ENCODE measurements around the gene PEAK1.
A peak's percentile ranks its signal among the peaks of the same experiment; 100 is the strongest.

Gene PEAK1

DNA sequence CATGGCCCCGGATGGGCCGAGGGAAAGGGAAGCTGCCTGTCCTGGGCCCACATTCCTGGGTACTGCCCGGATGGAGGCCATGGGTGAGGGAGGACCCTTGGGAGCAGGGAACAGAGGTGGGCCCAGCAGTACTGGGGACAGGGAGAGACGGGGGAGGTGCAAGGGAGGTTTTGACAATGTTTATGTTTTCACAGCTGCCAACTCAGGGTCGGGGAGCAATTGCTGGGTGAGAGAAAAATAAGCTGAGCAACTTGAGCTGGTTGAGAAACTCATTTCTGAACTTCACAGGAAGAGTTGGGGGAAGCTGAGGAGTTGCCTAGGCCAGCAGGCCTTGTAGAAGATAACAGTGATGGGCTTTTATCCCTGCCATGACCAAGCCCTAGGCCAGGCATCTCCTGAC lies 337.9 kb downstream of the PEAK1 start:
- H3K27me3 ChIP-seq (ENCODE audit: control insufficient read depth in 3 of 3, insufficient read depth in 3 of 3, low read depth in 1 of 3, low read length in 3 of 3): peaks cover 0 to 8% (median 0%) of the 10 kb centered on the region in 3 experiments

DNA sequence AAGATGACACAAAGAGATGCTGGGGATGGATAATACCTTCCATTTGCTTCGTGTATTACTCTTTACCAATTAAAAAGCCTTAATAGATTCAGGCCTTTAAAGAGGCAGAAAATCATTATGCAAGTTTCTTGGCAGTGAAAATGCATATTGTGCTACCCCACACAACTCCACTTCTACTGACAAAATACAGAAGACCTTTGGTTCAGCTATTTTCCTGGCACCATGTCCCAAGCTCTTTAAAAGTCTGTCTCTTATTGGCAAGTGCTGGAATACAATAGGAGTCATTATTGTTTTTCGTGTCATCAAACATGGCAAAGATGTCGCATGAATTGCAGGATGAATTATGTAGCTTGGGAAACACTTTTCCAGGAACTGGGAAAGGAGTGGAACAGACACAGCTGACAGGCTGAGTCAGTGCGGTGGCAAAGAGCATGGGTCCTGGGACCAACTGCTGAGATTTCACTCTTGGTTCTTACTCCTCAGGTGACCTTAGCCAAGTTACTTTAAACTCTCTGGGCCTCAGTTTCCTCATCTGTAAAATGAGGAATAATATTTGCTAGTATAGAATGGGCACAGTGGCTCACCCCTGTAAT lies 343.5 kb downstream of the PEAK1 start:
- H4K91ac ChIP-seq (ENCODE audit: low read depth, low read length, poor library complexity): no peak overlapping the region
- DNase-seq (ENCODE audit: low spot score): no peak
- no CpG with 5 or more reads among the region's 4 CpGs for WGBS, 2 donors (ENCODE audit: extremely low coverage in 2 of 2, insufficient read length in 2 of 2, insufficient replicate concordance in 1 of 2)

More for the DNA sequence above, 337.9 kb downstream of the PEAK1 start:
- H3K4me3 ChIP-seq (ENCODE audit: low read length in 2 of 2): no peak overlapping the region
- H3K27ac ChIP-seq (replicated peaks; ENCODE audit: low read length): no peak overlapping the region
- no peak overlapping the region for H2BK120ac ChIP-seq (ENCODE audit: low read depth, low read length)
- peak overlapping the region; percentile 1 for H2BK12ac ChIP-seq (ENCODE audit: low read length)
- H3K4ac ChIP-seq (ENCODE audit: low read length): no peak overlapping the region
- peaks cover 0 to 3% of the 10 kb centered on the region in 2 donors for H3K4me1 ChIP-seq (ENCODE audit: control insufficient read depth in 2 of 2, insufficient read depth in 1 of 2, low read depth in 1 of 2, low read length in 2 of 2)
- H4K8ac ChIP-seq (ENCODE audit: low read depth, low read length): no peak overlapping the region
- no CpG with 5 or more reads among the region's 5 CpGs for WGBS, 2 donors (ENCODE audit: extremely low coverage in 2 of 2, insufficient read length in 2 of 2, insufficient replicate concordance in 1 of 2)
- no peak for DNase-seq (ENCODE audit: low spot score)
- no peak overlapping the region for H3K4me2 ChIP-seq (ENCODE audit: insufficient read depth, low read length, poor library complexity, severe bottlenecking)
- H2BK15ac ChIP-seq (ENCODE audit: low read length): no peak overlapping the region
- no peak overlapping the region for H3K23ac ChIP-seq (ENCODE audit: low read depth, low read length, poor library complexity)
- peak overlapping the region; percentile 77 for H2AK5ac ChIP-seq (ENCODE audit: low read depth, low read length)
- H3K79me1 ChIP-seq (ENCODE audit: low read depth, low read length): no peaks in the 10 kb centered on the region
- H3K9me3 ChIP-seq (replicated peaks in 1 of 2; ENCODE audit: control insufficient read depth in 2 of 2, insufficient read depth in 1 of 2, low read depth in 1 of 2, low read length in 2 of 2): no peaks in the 10 kb centered on the region
- H2AFZ ChIP-seq (ENCODE audit: low read length): no peak overlapping the region
- H3K9ac ChIP-seq (ENCODE audit: low read depth, low read length, poor library complexity): no peak overlapping the region
- no peak overlapping the region for H2BK5ac ChIP-seq (ENCODE audit: low read length)
- no peaks in the 10 kb centered on the region for H3K36me3 ChIP-seq (replicated peaks in 1 of 2; ENCODE audit: control insufficient read depth in 2 of 2, insufficient read depth in 2 of 2, low read length in 2 of 2)
- H3K14ac ChIP-seq (ENCODE audit: low read length): no peak overlapping the region
- no peak overlapping the region for H4K91ac ChIP-seq (ENCODE audit: low read depth, low read length, poor library complexity)
- H3K18ac ChIP-seq (ENCODE audit: low read length): peak overlapping the region; percentile 65

GRCh38 chr15:77075528-77075927 lies 344.4 kb downstream of the PEAK1 start:
- Histone ChIP-seq H4K8ac (ENCODE audit: low read depth, low read length) (no peak overlapping the region), H3K4ac (ENCODE audit: low read length) (no peak overlapping the region), H2AFZ (ENCODE audit: low read length) (no peak overlapping the region), H3K18ac (ENCODE audit: low read length) (no peak overlapping the region), H2BK5ac (ENCODE audit: low read length) (no peak overlapping the region), H3K14ac (ENCODE audit: low read length) (no peak overlapping the region), H3K23ac (ENCODE audit: low read depth, low read length, poor library complexity) (peak overlapping the region; percentile 55), H3K9me3 (replicated peaks in 1 of 2; ENCODE audit: control insufficient read depth in 2 of 2, insufficient read depth in 1 of 2, low read depth in 1 of 2, low read length in 2 of 2) (no peaks in the 10 kb centered on the region), H3K27ac (replicated peaks; ENCODE audit: low read length) (no peak overlapping the region), H3K4me1 (ENCODE audit: control insufficient read depth in 2 of 2, insufficient read depth in 1 of 2, low read depth in 1 of 2, low read length in 2 of 2) (no peaks in the 10 kb centered on the region), H2BK15ac (ENCODE audit: low read length) (peak overlapping the region; percentile 37), H2BK120ac (ENCODE audit: low read depth, low read length) (no peak overlapping the region), H2AK5ac (ENCODE audit: low read depth, low read length) (no peak overlapping the region), H3K79me1 (ENCODE audit: low read depth, low read length) (no peaks in the 10 kb centered on the region), H4K91ac (ENCODE audit: low read depth, low read length, poor library complexity) (no peak overlapping the region), H2BK12ac (ENCODE audit: low read length) (no peak overlapping the region), H3K4me3 (ENCODE audit: low read length in 2 of 2) (no peak overlapping the region), H3K9ac (ENCODE audit: low read depth, low read length, poor library complexity) (no peak overlapping the region), H3K4me2 (ENCODE audit: insufficient read depth, low read length, poor library complexity, severe bottlenecking) (no peak overlapping the region), H3K27me3 (ENCODE audit: control insufficient read depth in 3 of 3, insufficient read depth in 3 of 3, low read depth in 1 of 3, low read length in 3 of 3) (no peaks in the 10 kb centered on the region), H3K36me3 (replicated peaks in 1 of 2; ENCODE audit: control insufficient read depth in 2 of 2, insufficient read depth in 2 of 2, low read length in 2 of 2) (no peaks in the 10 kb centered on the region)
- no peak for DNase-seq (ENCODE audit: low spot score)
- WGBS, 2 donors (ENCODE audit: extremely low coverage in 2 of 2, insufficient read length in 2 of 2, insufficient replicate concordance in 1 of 2): no CpG with 5 or more reads among the region's 9 CpGs

More for the DNA sequence above, 343.5 kb downstream of the PEAK1 start:
- H3K23ac ChIP-seq (ENCODE audit: low read depth, low read length, poor library complexity): no peak overlapping the region
- H2AK5ac ChIP-seq (ENCODE audit: low read depth, low read length): no peak overlapping the region
- H3K36me3 ChIP-seq (replicated peaks in 1 of 2; ENCODE audit: control insufficient read depth in 2 of 2, insufficient read depth in 2 of 2, low read length in 2 of 2): no peaks in the 10 kb centered on the region
- no peak overlapping the region for H3K18ac ChIP-seq (ENCODE audit: low read length)
- H2AFZ ChIP-seq (ENCODE audit: low read length): no peak overlapping the region
- H2BK12ac ChIP-seq (ENCODE audit: low read length): no peak overlapping the region
- no peak overlapping the region for H3K9ac ChIP-seq (ENCODE audit: low read depth, low read length, poor library complexity)
- H3K4me2 ChIP-seq (ENCODE audit: insufficient read depth, low read length, poor library complexity, severe bottlenecking): no peak overlapping the region
- H3K4me1 ChIP-seq (ENCODE audit: control insufficient read depth in 2 of 2, insufficient read depth in 1 of 2, low read depth in 1 of 2, low read length in 2 of 2): no peaks in the 10 kb centered on the region
- no peaks in the 10 kb centered on the region for H3K9me3 ChIP-seq (replicated peaks in 1 of 2; ENCODE audit: control insufficient read depth in 2 of 2, insufficient read depth in 1 of 2, low read depth in 1 of 2, low read length in 2 of 2)
- no peaks in the 10 kb centered on the region for H3K79me1 ChIP-seq (ENCODE audit: low read depth, low read length)
- H4K8ac ChIP-seq (ENCODE audit: low read depth, low read length): no peak overlapping the region
- H3K4ac ChIP-seq (ENCODE audit: low read length): no peak overlapping the region
- no peak overlapping the region for H2BK120ac ChIP-seq (ENCODE audit: low read depth, low read length)
- H2BK15ac ChIP-seq (ENCODE audit: low read length): no peak overlapping the region
- no peaks in the 10 kb centered on the region for H3K27me3 ChIP-seq (ENCODE audit: control insufficient read depth in 3 of 3, insufficient read depth in 3 of 3, low read depth in 1 of 3, low read length in 3 of 3)
- H3K4me3 ChIP-seq (ENCODE audit: low read length in 2 of 2): no peak overlapping the region
- no peak overlapping the region for H3K14ac ChIP-seq (ENCODE audit: low read length)
- H2BK5ac ChIP-seq (ENCODE audit: low read length): no peak overlapping the region
- H3K27ac ChIP-seq (replicated peaks; ENCODE audit: low read length): no peak overlapping the region

DNA sequence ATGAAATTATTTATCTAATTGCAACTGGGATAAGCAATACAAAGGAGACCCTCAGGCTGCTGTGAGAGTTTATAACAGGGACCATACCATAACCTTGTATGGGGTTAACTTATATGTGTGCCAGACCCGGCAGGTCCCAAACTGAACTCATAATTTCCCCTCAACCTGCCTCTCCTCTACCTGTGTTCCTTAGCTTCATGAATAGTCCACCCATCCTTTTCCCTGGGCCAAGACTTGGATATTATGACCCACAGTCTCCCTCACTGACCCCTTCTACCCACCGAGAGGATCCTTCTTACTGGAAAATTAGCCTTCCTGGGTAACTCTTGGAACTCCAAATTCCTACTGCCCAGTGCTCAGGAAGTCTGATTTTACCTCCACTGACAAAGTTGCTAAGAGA lies 345.6 kb downstream of the PEAK1 start:
- H3K4me1 ChIP-seq (ENCODE audit: control insufficient read depth in 2 of 2, insufficient read depth in 1 of 2, low read depth in 1 of 2, low read length in 2 of 2): peaks cover 4 to 5% of the 10 kb centered on the region in 2 donors
- H3K9me3 ChIP-seq (replicated peaks in 1 of 2; ENCODE audit: control insufficient read depth in 2 of 2, insufficient read depth in 1 of 2, low read depth in 1 of 2, low read length in 2 of 2): no peaks in the 10 kb centered on the region
- no peak overlapping the region for H3K4me2 ChIP-seq (ENCODE audit: insufficient read depth, low read length, poor library complexity, severe bottlenecking)
- WGBS, 2 donors (ENCODE audit: extremely low coverage in 2 of 2, insufficient read length in 2 of 2, insufficient replicate concordance in 1 of 2): no CpG with 5 or more reads among the region's 2 CpGs
- H4K91ac ChIP-seq (ENCODE audit: low read depth, low read length, poor library complexity): no peak overlapping the region
- H2AFZ ChIP-seq (ENCODE audit: low read length): no peak overlapping the region
- no peak overlapping the region for H3K9ac ChIP-seq (ENCODE audit: low read depth, low read length, poor library complexity)
- H3K23ac ChIP-seq (ENCODE audit: low read depth, low read length, poor library complexity): no peak overlapping the region
- no peak for DNase-seq (ENCODE audit: low spot score)
- no peak overlapping the region for H2BK5ac ChIP-seq (ENCODE audit: low read length)
- H3K79me1 ChIP-seq (ENCODE audit: low read depth, low read length): no peaks in the 10 kb centered on the region
- H2BK120ac ChIP-seq (ENCODE audit: low read depth, low read length): no peak overlapping the region
- H3K18ac ChIP-seq (ENCODE audit: low read length): no peak overlapping the region
- H3K4ac ChIP-seq (ENCODE audit: low read length): no peak overlapping the region
- no peak overlapping the region for H2BK12ac ChIP-seq (ENCODE audit: low read length)
- H3K36me3 ChIP-seq (replicated peaks in 1 of 2; ENCODE audit: control insufficient read depth in 2 of 2, insufficient read depth in 2 of 2, low read length in 2 of 2): peaks cover 0 to 4% of the 10 kb centered on the region in 2 donors
- no peak overlapping the region for H4K8ac ChIP-seq (ENCODE audit: low read depth, low read length)
- H3K14ac ChIP-seq (ENCODE audit: low read length): no peak overlapping the region
- no peak overlapping the region for H2BK15ac ChIP-seq (ENCODE audit: low read length)
- H2AK5ac ChIP-seq (ENCODE audit: low read depth, low read length): no peak overlapping the region
- H3K27ac ChIP-seq (replicated peaks; ENCODE audit: low read length): no peak overlapping the region
- no peak overlapping the region for H3K4me3 ChIP-seq (ENCODE audit: low read length in 2 of 2)
- H3K27me3 ChIP-seq (ENCODE audit: control insufficient read depth in 3 of 3, insufficient read depth in 3 of 3, low read depth in 1 of 3, low read length in 3 of 3): no peaks in the 10 kb centered on the region
